CD14-positive monocyte (primary cell): ENCODE data around the gene STX8. TPM values are rescaled to one million over a fixed set of nuclear protein-coding genes. Genes with fewer than 3 reads are reported as not detected.

Experiments
- DNase-seq, 3 donors: peaks; one replicate each; pipeline ENCODE4 v3.0.0-alpha.2; 2011 to 2022
- H2AFZ ChIP-seq: 2 replicates; pipeline ENCODE4 v1.6.0; 2012; ENCODE audit warnings: mild to moderate bottlenecking, low read depth, low read length, inconsistent platforms; ENCODE audit not compliant: insufficient read depth, poor library complexity, severe bottlenecking
- H3K27ac ChIP-seq, 2 donors: 1 replicate in 1 of 2; 2 replicates in 1 of 2; pipeline ENCODE4 v1.5.1; 2012 to 2013; ENCODE audit warnings: low read length in 2 of 2, control low read depth in 1 of 2, inconsistent platforms in 1 of 2, low read depth in 1 of 2, mild to moderate bottlenecking in 1 of 2
- H3K27me3 ChIP-seq, 2 donors: one replicate each; pipeline versions ENCODE4 v1.6.0 to v1.6.1; 2011 to 2013; ENCODE audit warnings: low read length in 2 of 2; ENCODE audit not compliant: control insufficient read depth in 2 of 2, insufficient read depth in 2 of 2
- H3K36me3 ChIP-seq, 2 donors: replicated peaks in 1 of 2; 1 replicate in 1 of 2; 2 replicates in 1 of 2; pipeline versions ENCODE4 v1.5.1 to v1.6.1; 2012 to 2013; ENCODE audit warnings: low read length in 2 of 2, control low read depth in 1 of 2, inconsistent platforms in 1 of 2, mild to moderate bottlenecking in 1 of 2; ENCODE audit not compliant: insufficient read depth in 2 of 2, control insufficient read depth in 1 of 2
- H3K4me1 ChIP-seq, 2 donors: 1 replicate in 1 of 2; 2 replicates in 1 of 2; pipeline versions ENCODE4 v1.5.1 to v1.6.1; 2012 to 2013; ENCODE audit warnings: low read length in 2 of 2, control low read depth in 1 of 2, inconsistent platforms in 1 of 2, mild to moderate bottlenecking in 1 of 2, moderate library complexity in 1 of 2; ENCODE audit not compliant: insufficient read depth in 2 of 2, control insufficient read depth in 1 of 2
- H3K4me2 ChIP-seq: replicated peaks from 2 replicates; pipeline ENCODE3; 2012; ENCODE audit warnings: low read length, moderate library complexity, mild to moderate bottlenecking; ENCODE audit not compliant: poor library complexity, severe bottlenecking; ENCODE audit errors: extremely low read depth
- H3K4me3 ChIP-seq, 3 experiments: fragments of 200-600 bp in 1 of 3; sonication (generic) in 1 of 3; replicated peaks in 1 of 3; 1 replicate in 2 of 3; 2 replicates in 1 of 3; pipeline ENCODE4 v1.5.1; 2011 to 2013; ENCODE audit warnings: low read length in 3 of 3, mild to moderate bottlenecking in 3 of 3, control low read depth in 2 of 3, low read depth in 2 of 3, inconsistent platforms in 1 of 3, moderate library complexity in 1 of 3
- H3K79me2 ChIP-seq: 2 replicates; pipeline ENCODE4 v1.6.0; 2012; ENCODE audit warnings: mild to moderate bottlenecking, control low read depth, inconsistent platforms, low read length, moderate library complexity; ENCODE audit not compliant: insufficient read depth
- H3K9ac ChIP-seq: 2 replicates; pipeline ENCODE4 v1.6.0; 2017; ENCODE audit warnings: low read length, mild to moderate bottlenecking; ENCODE audit not compliant: insufficient read depth, poor library complexity, severe bottlenecking
- H3K9me3 ChIP-seq, 2 donors: replicated peaks in 1 of 2; 1 replicate in 1 of 2; 2 replicates in 1 of 2; pipeline versions ENCODE4 v1.5.1 to v1.6.1; 2012 to 2013; ENCODE audit warnings: low read length in 2 of 2, control low read depth in 1 of 2; ENCODE audit not compliant: control insufficient read depth in 1 of 2, insufficient read depth in 1 of 2
- H4K20me1 ChIP-seq: 2 replicates; pipeline ENCODE4 v1.6.0; 2012; ENCODE audit warnings: mild to moderate bottlenecking, low read length, control low read depth, moderate library complexity; ENCODE audit not compliant: insufficient read depth
- H3K27ac Mint-ChIP-seq, 7 donors: one replicate each; pipeline ENCODE4 v1.8.0; 2020; ENCODE audit warnings: mild to moderate bottlenecking in 7 of 7, mixed read lengths in 7 of 7, moderate library complexity in 6 of 7, inconsistent platforms in 2 of 7
- H3K27me3 Mint-ChIP-seq, 3 donors: one replicate each; pipeline ENCODE4 v1.8.0; 2021 to 2022; ENCODE audit warnings: low read depth in 3 of 3, mild to moderate bottlenecking in 3 of 3, mixed read lengths in 3 of 3, moderate library complexity in 3 of 3, inconsistent platforms in 1 of 3
- H3K36me3 Mint-ChIP-seq, 2 donors: one replicate each; pipeline ENCODE4 v1.8.0; 2020; ENCODE audit warnings: mixed read lengths in 2 of 2, inconsistent platforms in 1 of 2, mild to moderate bottlenecking in 1 of 2
- H3K4me1 Mint-ChIP-seq: one replicate; pipeline ENCODE4 v1.8.0; 2020; ENCODE audit warnings: mild to moderate bottlenecking, mixed read lengths
- H3K4me3 Mint-ChIP-seq, 2 donors: one replicate each; pipeline ENCODE4 v1.8.0; 2020; ENCODE audit warnings: mild to moderate bottlenecking in 2 of 2, mixed read lengths in 2 of 2, moderate library complexity in 1 of 2
- H3K9me3 Mint-ChIP-seq, 7 donors: one replicate each; pipeline ENCODE4 v1.8.0; 2020 to 2022; ENCODE audit warnings: mixed read lengths in 7 of 7, mild to moderate bottlenecking in 6 of 7, moderate library complexity in 6 of 7, inconsistent platforms in 2 of 7
- CTCF ChIP-seq: fragments of 200-600 bp; IDR thresholded peaks from one replicate; pipeline ENCODE4 v1.8.0; 2022; ENCODE audit warnings: antibody characterized with exemption, mild to moderate bottlenecking
- WGBS: methylation state at CpG from one replicate; pipeline ENCODE4 v1.1.5; 2013; ENCODE audit warnings: missing lambda C conversion rate; ENCODE audit not compliant: insufficient coverage; 5-methylcytosine and 5-hydroxymethylcytosine counted together
- intact Hi-C, 2 donors: fragments of 100-400 bp; cut with micrococcal nuclease; formaldehyde crosslinking; loops; one replicate each; pipeline versions ENCODE4 v1.15.0 to v1.15.1; 2023
- polyA plus RNA-seq, 3 donors: library from polyadenylated mRNA; depleted of rRNA in 1 of 3; unstranded in 2 of 3; stranded (reverse) in 1 of 3; fragments of 300-500 nt in 2 of 3; fragments of >200 nt in 1 of 3; fragmentation: Illumina TruSeq in 2 of 3; gene quantifications; 1 replicate in 2 of 3; 2 replicates in 1 of 3; pipeline ENCODE4 v1.2.3, GENCODE V29; 2012 to 2021

Gene STX8
- polyA plus RNA-seq, 3 donors = 44.4 to 170 (median 142) TPM

- no peak overlapping the region for H3K27ac Mint-ChIP-seq
- H3K4me1 ChIP-seq = no peaks in the 10 kb centered on the region
- peaks cover 0 to 4% (median 1%) of the 10 kb centered on the region in 7 donors for H3K9me3 Mint-ChIP-seq
- no peaks in the 10 kb centered on the region for H4K20me1 ChIP-seq
- no peaks in the 10 kb centered on the region for H3K27me3 ChIP-seq
- peaks cover 4% of the 10 kb centered on the region for H3K4me1 Mint-ChIP-seq
- WGBS = no CpG with 5 or more reads among the region's 4 CpGs
- peaks cover 0 to 1% (median 0%) of the 10 kb centered on the region in 3 donors for H3K27me3 Mint-ChIP-seq
- no peaks in the 10 kb centered on the region for H3K36me3 ChIP-seq
- H3K4me2 ChIP-seq = no peak overlapping the region
- DNase-seq = no peak
- no peak overlapping the region for H3K4me3 ChIP-seq
- no peaks in the 10 kb centered on the region for H3K36me3 Mint-ChIP-seq
- no peak overlapping the region for H3K4me3 Mint-ChIP-seq
- H3K9ac ChIP-seq = no peak overlapping the region
- intact Hi-C loops = no loop called here
- H3K9me3 ChIP-seq = no peaks in the 10 kb centered on the region
- no peak overlapping the region for H3K27ac ChIP-seq
- no peak for TF ChIP-seq CTCF
- H3K79me2 ChIP-seq = no peaks in the 10 kb centered on the region
- no peak overlapping the region for H2AFZ ChIP-seq
Measured at GRCh38 chr17:9446528-9446927, 129.1 kb downstream of the STX8 start.

- H3K4me2 ChIP-seq = no peak overlapping the region
- no peaks in the 10 kb centered on the region for H4K20me1 ChIP-seq
- H3K79me2 ChIP-seq = no peaks in the 10 kb centered on the region
- Mint-ChIP-seq H3K9me3 (peaks cover 0 to 4% (median 1%) of the 10 kb centered on the region in 7 donors), H3K27ac (no peak overlapping the region), H3K27me3 (peaks cover 0 to 1% (median 0%) of the 10 kb centered on the region in 3 donors), H3K36me3 (peaks cover 4 to 7% of the 10 kb centered on the region in 2 donors), H3K4me3 (no peak overlapping the region), H3K4me1 (peaks cover 4% of the 10 kb centered on the region)
- DNase-seq = no peak
- H3K36me3 ChIP-seq = peaks cover 0 to 3% of the 10 kb centered on the region in 2 donors
- H3K27me3 ChIP-seq = no peaks in the 10 kb centered on the region
- H3K27ac ChIP-seq = no peak overlapping the region
- H3K4me3 ChIP-seq = no peak overlapping the region
- TF ChIP-seq CTCF = no peak
- intact Hi-C loops = no loop called here
- no peaks in the 10 kb centered on the region for H3K4me1 ChIP-seq
- no peak overlapping the region for H3K9ac ChIP-seq
- H3K9me3 ChIP-seq = no peaks in the 10 kb centered on the region
- no CpG with 5 or more reads among the region's 7 CpGs for WGBS
- H2AFZ ChIP-seq = no peak overlapping the region
Measured at GRCh38 chr17:9445424-9445823, 130.2 kb downstream of the STX8 start.
